WTC11 (cell line): ENCODE data around the gene GOSR1.

ENCODE experiments used
- FOXK1 ChIP-seq: sonication (generic); formaldehyde crosslinking; IDR thresholded peaks from 2 replicates; pipeline ENCODE4 v1.8.0; 2022; ENCODE audit warnings: mild to moderate bottlenecking, moderate library complexity, missing genetic modification reagents
- KAT7 ChIP-seq: sonication (generic); formaldehyde crosslinking; IDR thresholded peaks from 2 replicates; pipeline ENCODE4 v1.8.1; 2023; ENCODE audit warnings: missing genetic modification reagents, mild to moderate bottlenecking, borderline replicate concordance
- NFE2L1 ChIP-seq: sonication (generic); formaldehyde crosslinking; IDR thresholded peaks from 2 replicates; pipeline ENCODE4 v1.8.1; 2023; ENCODE audit warnings: missing genetic modification reagents
- TF ChIP-seq, protein P1 (sequence below): sonication (generic); formaldehyde crosslinking; IDR thresholded peaks from 2 replicates; pipeline ENCODE4 v1.8.0; 2022; ENCODE audit warnings: mild to moderate bottlenecking, missing genetic modification reagents
- TF ChIP-seq, protein P2 (sequence below): fragments of 200-600 bp; IDR thresholded peaks from 2 replicates; pipeline ENCODE4 v1.8.0; 2022; ENCODE audit warnings: antibody characterized with exemption
- TF ChIP-seq, protein P3 (sequence below): sonication (generic); formaldehyde crosslinking; IDR thresholded peaks from 2 replicates; pipeline ENCODE4 v1.8.0; 2023; ENCODE audit warnings: mild to moderate bottlenecking, missing genetic modification reagents

DNA sequence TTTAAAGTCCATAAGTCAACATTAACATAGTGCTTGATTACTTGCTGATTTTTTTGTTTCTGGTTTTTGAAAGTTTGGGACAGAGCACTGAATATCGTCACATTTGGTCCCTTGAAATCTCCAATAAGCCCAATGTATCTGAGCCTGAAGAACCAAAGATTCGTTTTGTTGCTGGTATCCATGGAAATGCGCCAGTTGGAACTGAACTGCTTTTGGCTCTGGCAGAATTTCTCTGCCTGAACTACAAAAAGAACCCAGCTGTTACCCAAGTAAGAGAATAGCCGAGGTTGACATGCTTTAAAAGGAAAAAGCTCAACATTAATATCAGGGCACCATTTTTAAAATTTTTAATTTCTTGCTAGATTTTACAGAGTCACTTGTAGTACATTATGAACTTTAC, 27.7 kb upstream of the GOSR1 start:
- TF ChIP-seq NFE2L1 (CRISPR knock-in tag): no peak
- TF ChIP-seq FOXK1 (CRISPR knock-in tag): no peak
- TF ChIP-seq, protein P1, sequence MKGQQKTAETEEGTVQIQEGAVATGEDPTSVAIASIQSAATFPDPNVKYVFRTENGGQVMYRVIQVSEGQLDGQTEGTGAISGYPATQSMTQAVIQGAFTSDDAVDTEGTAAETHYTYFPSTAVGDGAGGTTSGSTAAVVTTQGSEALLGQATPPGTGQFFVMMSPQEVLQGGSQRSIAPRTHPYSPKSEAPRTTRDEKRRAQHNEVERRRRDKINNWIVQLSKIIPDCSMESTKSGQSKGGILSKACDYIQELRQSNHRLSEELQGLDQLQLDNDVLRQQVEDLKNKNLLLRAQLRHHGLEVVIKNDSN: no peak
- TF ChIP-seq, protein P2, sequence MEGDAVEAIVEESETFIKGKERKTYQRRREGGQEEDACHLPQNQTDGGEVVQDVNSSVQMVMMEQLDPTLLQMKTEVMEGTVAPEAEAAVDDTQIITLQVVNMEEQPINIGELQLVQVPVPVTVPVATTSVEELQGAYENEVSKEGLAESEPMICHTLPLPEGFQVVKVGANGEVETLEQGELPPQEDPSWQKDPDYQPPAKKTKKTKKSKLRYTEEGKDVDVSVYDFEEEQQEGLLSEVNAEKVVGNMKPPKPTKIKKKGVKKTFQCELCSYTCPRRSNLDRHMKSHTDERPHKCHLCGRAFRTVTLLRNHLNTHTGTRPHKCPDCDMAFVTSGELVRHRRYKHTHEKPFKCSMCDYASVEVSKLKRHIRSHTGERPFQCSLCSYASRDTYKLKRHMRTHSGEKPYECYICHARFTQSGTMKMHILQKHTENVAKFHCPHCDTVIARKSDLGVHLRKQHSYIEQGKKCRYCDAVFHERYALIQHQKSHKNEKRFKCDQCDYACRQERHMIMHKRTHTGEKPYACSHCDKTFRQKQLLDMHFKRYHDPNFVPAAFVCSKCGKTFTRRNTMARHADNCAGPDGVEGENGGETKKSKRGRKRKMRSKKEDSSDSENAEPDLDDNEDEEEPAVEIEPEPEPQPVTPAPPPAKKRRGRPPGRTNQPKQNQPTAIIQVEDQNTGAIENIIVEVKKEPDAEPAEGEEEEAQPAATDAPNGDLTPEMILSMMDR: no peak
- TF ChIP-seq KAT7 (CRISPR knock-in tag): no peak
- TF ChIP-seq, protein P3, sequence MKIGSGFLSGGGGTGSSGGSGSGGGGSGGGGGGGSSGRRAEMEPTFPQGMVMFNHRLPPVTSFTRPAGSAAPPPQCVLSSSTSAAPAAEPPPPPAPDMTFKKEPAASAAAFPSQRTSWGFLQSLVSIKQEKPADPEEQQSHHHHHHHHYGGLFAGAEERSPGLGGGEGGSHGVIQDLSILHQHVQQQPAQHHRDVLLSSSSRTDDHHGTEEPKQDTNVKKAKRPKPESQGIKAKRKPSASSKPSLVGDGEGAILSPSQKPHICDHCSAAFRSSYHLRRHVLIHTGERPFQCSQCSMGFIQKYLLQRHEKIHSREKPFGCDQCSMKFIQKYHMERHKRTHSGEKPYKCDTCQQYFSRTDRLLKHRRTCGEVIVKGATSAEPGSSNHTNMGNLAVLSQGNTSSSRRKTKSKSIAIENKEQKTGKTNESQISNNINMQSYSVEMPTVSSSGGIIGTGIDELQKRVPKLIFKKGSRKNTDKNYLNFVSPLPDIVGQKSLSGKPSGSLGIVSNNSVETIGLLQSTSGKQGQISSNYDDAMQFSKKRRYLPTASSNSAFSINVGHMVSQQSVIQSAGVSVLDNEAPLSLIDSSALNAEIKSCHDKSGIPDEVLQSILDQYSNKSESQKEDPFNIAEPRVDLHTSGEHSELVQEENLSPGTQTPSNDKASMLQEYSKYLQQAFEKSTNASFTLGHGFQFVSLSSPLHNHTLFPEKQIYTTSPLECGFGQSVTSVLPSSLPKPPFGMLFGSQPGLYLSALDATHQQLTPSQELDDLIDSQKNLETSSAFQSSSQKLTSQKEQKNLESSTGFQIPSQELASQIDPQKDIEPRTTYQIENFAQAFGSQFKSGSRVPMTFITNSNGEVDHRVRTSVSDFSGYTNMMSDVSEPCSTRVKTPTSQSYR: no peak
